ENCODE results near the gene CTTNBP2. TPM values are rescaled to one million over a fixed set of nuclear protein-coding genes. Genes with fewer than 3 reads are reported as not detected.

The CTTNBP2 gene
- total and polyA plus RNA-seq, 2 donors (not counting 1 experiment from before 2014, with no cell fraction given) = 0.04 to 0.27 TPM

- ChIA-PET CTCF (no interaction called here), POLR2A (no interaction called here)
- no CpG with 5 or more reads among the region's 7 CpGs for WGBS (ENCODE audit: insufficient coverage)
- Histone ChIP-seq H4K20me1 (ENCODE audit: control insufficient read depth, insufficient read depth, low read length, poor library complexity, severe bottlenecking) (no peaks in the 10 kb centered on the region), H3K36me3 (replicated peaks in 1 of 2; ENCODE audit: control extremely low read depth in 1 of 2, control insufficient read depth in 1 of 2, extremely low read depth in 1 of 2, insufficient read depth in 2 of 2, low read length in 1 of 2) (no peaks in the 10 kb centered on the region), H3K4me1 (ENCODE audit: control insufficient read depth in 2 of 2, insufficient read depth in 2 of 2, low read length in 2 of 2) (peaks cover 5 to 7% of the 10 kb centered on the region in 2 donors), H3K4me2 (replicated peaks; ENCODE audit: low read depth, low read length, poor library complexity, severe bottlenecking) (no peak overlapping the region), H3K9ac (ENCODE audit: low read length) (no peak overlapping the region), H2AFZ (ENCODE audit: insufficient read depth, low read depth, low read length, poor library complexity, severe bottlenecking) (no peak overlapping the region), H3K9me3 (ENCODE audit: control extremely low read depth in 1 of 3, control insufficient read depth in 2 of 3, insufficient read depth in 1 of 3, low read length in 2 of 3) (peaks cover 0 to 4% (median 0%) of the 10 kb centered on the region in 3 donors), H3K4me3 (ENCODE audit: control extremely low read depth in 1 of 5, extremely low read depth in 1 of 5, insufficient read depth in 1 of 5, low read depth in 2 of 5, low read length in 4 of 5) (no peak overlapping the region), H3K79me2 (ENCODE audit: control insufficient read depth, insufficient read depth, low read length) (no peaks in the 10 kb centered on the region), H3K27me3 (replicated peaks in 1 of 4; ENCODE audit: control extremely low read depth in 1 of 4, control insufficient read depth in 3 of 4, insufficient read depth in 4 of 4, low read length in 3 of 4) (peaks cover 0 to 29% (median 24%) of the 10 kb centered on the region in 4 experiments), H3K27ac (ENCODE audit: low read length in 2 of 2) (no peak overlapping the region)
- Mint-ChIP-seq H3K27me3 (peaks cover 58% of the 10 kb centered on the region), H3K4me3 (peak overlapping the region; percentile 72), H3K9me3 (ENCODE audit: insufficient read depth) (no peaks in the 10 kb centered on the region), H3K27ac (no peak overlapping the region), H3K4me1 (peaks cover 18% of the 10 kb centered on the region)
- DNase-seq = no peak
- TF ChIP-seq EZH2 (IDR thresholded peaks at IDR 0.05; ENCODE audit: borderline replicate concordance, insufficient read depth, low read depth, low read length, poor library complexity, severe bottlenecking) (no peak), CTCF (IDR thresholded peaks at IDR 0.05) (no peak)
- intact Hi-C loops (cut with micrococcal nuclease) = no loop called here
- no peak for ATAC-seq (ENCODE audit: low read depth)
These were observed 1.0 kb upstream of the CTTNBP2 start for GRCh38 chr7:117874191-117874700.

GRCh38 chr7:117872561-117873309, 506 bp downstream of the CTTNBP2 start:
- DNase-seq (no peak), ATAC-seq (ENCODE audit: low read depth) (no peak)
- no peaks in the 10 kb centered on the region for H3K79me2 ChIP-seq (ENCODE audit: control insufficient read depth, insufficient read depth, low read length)
- CTCF ChIA-PET = no interaction called here
- TF ChIP-seq CTCF (IDR thresholded peaks at IDR 0.05) (no peak), EZH2 (IDR thresholded peaks at IDR 0.05; ENCODE audit: borderline replicate concordance, insufficient read depth, low read depth, low read length, poor library complexity, severe bottlenecking) (no peak)
- peaks cover 18% of the 10 kb centered on the region for H3K4me1 Mint-ChIP-seq
- POLR2A ChIA-PET = no interaction called here
- no peak overlapping the region for H3K27ac Mint-ChIP-seq
- H3K36me3 ChIP-seq (replicated peaks in 1 of 2; ENCODE audit: control extremely low read depth in 1 of 2, control insufficient read depth in 1 of 2, extremely low read depth in 1 of 2, insufficient read depth in 2 of 2, low read length in 1 of 2) = no peaks in the 10 kb centered on the region
- peaks cover 0 to 29% (median 24%) of the 10 kb centered on the region in 4 experiments for H3K27me3 ChIP-seq (replicated peaks in 1 of 4; ENCODE audit: control extremely low read depth in 1 of 4, control insufficient read depth in 3 of 4, insufficient read depth in 4 of 4, low read length in 3 of 4)
- peaks cover 54% of the 10 kb centered on the region for H3K27me3 Mint-ChIP-seq
- peak overlapping the region; percentile 64 for H3K4me3 Mint-ChIP-seq
- peaks cover 0 to 4% (median 0%) of the 10 kb centered on the region in 3 donors for H3K9me3 ChIP-seq (ENCODE audit: control extremely low read depth in 1 of 3, control insufficient read depth in 2 of 3, insufficient read depth in 1 of 3, low read length in 2 of 3)
- peak overlapping the region in 1 of 5 experiments; percentile 19 for H3K4me3 ChIP-seq (ENCODE audit: control extremely low read depth in 1 of 5, extremely low read depth in 1 of 5, insufficient read depth in 1 of 5, low read depth in 2 of 5, low read length in 4 of 5)
- H3K9me3 Mint-ChIP-seq (ENCODE audit: insufficient read depth) = no peaks in the 10 kb centered on the region
- no peaks in the 10 kb centered on the region for H4K20me1 ChIP-seq (ENCODE audit: control insufficient read depth, insufficient read depth, low read length, poor library complexity, severe bottlenecking)
- peaks cover 5 to 7% of the 10 kb centered on the region in 2 donors for H3K4me1 ChIP-seq (ENCODE audit: control insufficient read depth in 2 of 2, insufficient read depth in 2 of 2, low read length in 2 of 2)
- no peak overlapping the region for H3K9ac ChIP-seq (ENCODE audit: low read length)
- peak overlapping the region; percentile 48 for H3K4me2 ChIP-seq (replicated peaks; ENCODE audit: low read depth, low read length, poor library complexity, severe bottlenecking)
- no peak overlapping the region for H3K27ac ChIP-seq (ENCODE audit: low read length in 2 of 2)
- WGBS (ENCODE audit: insufficient coverage) = 6% methylated on average over 55 of the region's 57 CpGs
- H2AFZ ChIP-seq (ENCODE audit: insufficient read depth, low read depth, low read length, poor library complexity, severe bottlenecking) = peak overlapping the region; percentile 33
- intact Hi-C loops (cut with micrococcal nuclease) = no loop called here
